ENCODE results near the gene AP1G2. TPM values are rescaled to one million over a fixed set of nuclear protein-coding genes. Genes with fewer than 3 reads are reported as not detected.
A peak's percentile ranks its signal among the peaks of the same experiment; 100 is the strongest.

Gene AP1G2
- total and polyA plus RNA-seq, 2 donors (not counting 1 experiment from before 2014, with no cell fraction given) = 648 to 1,185 TPM

GRCh38 chr14:23566778-23567185, 809 bp downstream of the AP1G2 start:
- Histone ChIP-seq H4K20me1 (ENCODE audit: control insufficient read depth, insufficient read depth, low read length, poor library complexity, severe bottlenecking) (peaks cover 26% of the 10 kb centered on the region), H3K9me3 (ENCODE audit: control extremely low read depth in 1 of 3, control insufficient read depth in 2 of 3, insufficient read depth in 1 of 3, low read length in 2 of 3) (no peaks in the 10 kb centered on the region), H3K27me3 (replicated peaks in 1 of 4; ENCODE audit: control extremely low read depth in 1 of 4, control insufficient read depth in 3 of 4, insufficient read depth in 4 of 4, low read length in 3 of 4) (peaks cover 0 to 6% (median 1%) of the 10 kb centered on the region in 4 experiments), H2AFZ (ENCODE audit: insufficient read depth, low read depth, low read length, poor library complexity, severe bottlenecking) (peak overlapping the region; percentile 89), H3K9ac (ENCODE audit: low read length) (peak overlapping the region; percentile 82), H3K36me3 (replicated peaks in 1 of 2; ENCODE audit: control extremely low read depth in 1 of 2, control insufficient read depth in 1 of 2, extremely low read depth in 1 of 2, insufficient read depth in 2 of 2, low read length in 1 of 2) (peaks cover 0 to 45% of the 10 kb centered on the region in 2 experiments), H3K27ac (ENCODE audit: low read length in 2 of 2) (peak overlapping the region; percentile 71 to 72), H3K4me2 (replicated peaks; ENCODE audit: low read depth, low read length, poor library complexity, severe bottlenecking) (peak overlapping the region; percentile 76), H3K4me3 (ENCODE audit: control extremely low read depth in 1 of 5, extremely low read depth in 1 of 5, insufficient read depth in 1 of 5, low read depth in 2 of 5, low read length in 4 of 5) (peak overlapping the region; percentile 56 to 94 (median 80)), H3K79me2 (ENCODE audit: control insufficient read depth, insufficient read depth, low read length) (peaks cover 35% of the 10 kb centered on the region), H3K4me1 (ENCODE audit: control insufficient read depth in 2 of 2, insufficient read depth in 2 of 2, low read length in 2 of 2) (peaks cover 15 to 23% of the 10 kb centered on the region in 2 donors)
- Mint-ChIP-seq H3K27me3 (peaks cover 5% of the 10 kb centered on the region), H3K4me1 (peaks cover 36% of the 10 kb centered on the region), H3K9me3 (ENCODE audit: insufficient read depth) (no peaks in the 10 kb centered on the region), H3K4me3 (peak overlapping the region; percentile 96), H3K27ac (peak overlapping the region; percentile 96)
- DNase-seq (no peak), ATAC-seq (ENCODE audit: low read depth) (no peak)
- CTCF ChIA-PET = interaction anchor here (1.0 to 9.3 kb wide), 3 partner anchors 9 to 240 kb away, joined by 3 to 61 read pairs (median 24); partner anchors contain the start of gene THTPA
- WGBS (ENCODE audit: insufficient coverage) = 38% methylated on average over 5 of the region's 5 CpGs
- TF ChIP-seq CTCF (IDR thresholded peaks at IDR 0.05) (no peak), EZH2 (IDR thresholded peaks at IDR 0.05; ENCODE audit: borderline replicate concordance, insufficient read depth, low read depth, low read length, poor library complexity, severe bottlenecking) (no peak)
- intact Hi-C loops (cut with micrococcal nuclease) = loop anchor here (1.0 to 10.0 kb wide), 7 partner anchors 10 to 876 kb away; partner anchors contain the start of genes HOMEZ, NGDN, PCK2 and SDR39U1
- POLR2A ChIA-PET = interaction anchor here (0.7 to 0.9 kb wide), 2 partner anchors 8 to 246 kb away, joined by 3 to 5 read pairs; partner anchors contain the start of gene PABPN1

- Mint-ChIP-seq H3K4me1 (peaks cover 36% of the 10 kb centered on the region), H3K9me3 (ENCODE audit: insufficient read depth) (no peaks in the 10 kb centered on the region), H3K27ac (peak overlapping the region; percentile 96), H3K27me3 (no peaks in the 10 kb centered on the region), H3K4me3 (peak overlapping the region; percentile 96)
- ChIA-PET POLR2A (no interaction called here), CTCF (interaction anchor here (4.1 to 9.3 kb wide), 2 partner anchors 9 to 88 kb away, joined by 24 to 61 read pairs; partner anchors contain the start of gene THTPA)
- ATAC-seq (ENCODE audit: low read depth) = no peak
- Histone ChIP-seq H4K20me1 (ENCODE audit: control insufficient read depth, insufficient read depth, low read length, poor library complexity, severe bottlenecking) (peaks cover 26% of the 10 kb centered on the region), H3K36me3 (replicated peaks in 1 of 2; ENCODE audit: control extremely low read depth in 1 of 2, control insufficient read depth in 1 of 2, extremely low read depth in 1 of 2, insufficient read depth in 2 of 2, low read length in 1 of 2) (peaks cover 0 to 50% of the 10 kb centered on the region in 2 experiments), H3K79me2 (ENCODE audit: control insufficient read depth, insufficient read depth, low read length) (peaks cover 36% of the 10 kb centered on the region), H3K27me3 (replicated peaks in 1 of 4; ENCODE audit: control extremely low read depth in 1 of 4, control insufficient read depth in 3 of 4, insufficient read depth in 4 of 4, low read length in 3 of 4) (peaks cover 0 to 2% (median 0%) of the 10 kb centered on the region in 4 experiments), H3K4me2 (replicated peaks; ENCODE audit: low read depth, low read length, poor library complexity, severe bottlenecking) (peak overlapping the region; percentile 76), H3K27ac (ENCODE audit: low read length in 2 of 2) (peak overlapping the region in 1 of 2 donors; percentile 72), H3K4me1 (ENCODE audit: control insufficient read depth in 2 of 2, insufficient read depth in 2 of 2, low read length in 2 of 2) (peaks cover 15 to 23% of the 10 kb centered on the region in 2 donors), H3K4me3 (ENCODE audit: control extremely low read depth in 1 of 5, extremely low read depth in 1 of 5, insufficient read depth in 1 of 5, low read depth in 2 of 5, low read length in 4 of 5) (peak overlapping the region in 2 of 5 experiments; percentile 75 to 94), H3K9me3 (ENCODE audit: control extremely low read depth in 1 of 3, control insufficient read depth in 2 of 3, insufficient read depth in 1 of 3, low read length in 2 of 3) (no peaks in the 10 kb centered on the region), H2AFZ (ENCODE audit: insufficient read depth, low read depth, low read length, poor library complexity, severe bottlenecking) (peak overlapping the region; percentile 89), H3K9ac (ENCODE audit: low read length) (peak overlapping the region; percentile 82)
- 97% methylated on average over 7 of the region's 10 CpGs for WGBS (ENCODE audit: insufficient coverage)
- intact Hi-C loops (cut with micrococcal nuclease) = loop anchor here (5.0 to 10.0 kb wide), 4 partner anchors 281 to 876 kb away; partner anchors contain the start of genes HOMEZ, PCK2 and SDR39U1
- DNase-seq = peak; percentile 10
- no peak for TF ChIP-seq EZH2 (IDR thresholded peaks at IDR 0.05; ENCODE audit: borderline replicate concordance, insufficient read depth, low read depth, low read length, poor library complexity, severe bottlenecking)
- TF ChIP-seq CTCF (IDR thresholded peaks at IDR 0.05) = no peak
Measured at GRCh38 chr14:23566112-23566777, 1.3 kb downstream of the AP1G2 start.
